Medulla oblongata (tissue), 1 donor: ENCODE data around the gene CD53.
"Not testable (repeated sequence)": the region's sequence is repeated elsewhere in the genome, so short reads cannot be mapped to it uniquely, and the experiment has no call there.

Experiments used
- DNase-seq: peaks from one replicate; pipeline ENCODE4 v3.0.0-alpha.2; 2015; ENCODE audit errors: extremely low spot score

Gene CD53, protein sequence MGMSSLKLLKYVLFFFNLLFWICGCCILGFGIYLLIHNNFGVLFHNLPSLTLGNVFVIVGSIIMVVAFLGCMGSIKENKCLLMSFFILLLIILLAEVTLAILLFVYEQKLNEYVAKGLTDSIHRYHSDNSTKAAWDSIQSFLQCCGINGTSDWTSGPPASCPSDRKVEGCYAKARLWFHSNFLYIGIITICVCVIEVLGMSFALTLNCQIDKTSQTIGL

DNA sequence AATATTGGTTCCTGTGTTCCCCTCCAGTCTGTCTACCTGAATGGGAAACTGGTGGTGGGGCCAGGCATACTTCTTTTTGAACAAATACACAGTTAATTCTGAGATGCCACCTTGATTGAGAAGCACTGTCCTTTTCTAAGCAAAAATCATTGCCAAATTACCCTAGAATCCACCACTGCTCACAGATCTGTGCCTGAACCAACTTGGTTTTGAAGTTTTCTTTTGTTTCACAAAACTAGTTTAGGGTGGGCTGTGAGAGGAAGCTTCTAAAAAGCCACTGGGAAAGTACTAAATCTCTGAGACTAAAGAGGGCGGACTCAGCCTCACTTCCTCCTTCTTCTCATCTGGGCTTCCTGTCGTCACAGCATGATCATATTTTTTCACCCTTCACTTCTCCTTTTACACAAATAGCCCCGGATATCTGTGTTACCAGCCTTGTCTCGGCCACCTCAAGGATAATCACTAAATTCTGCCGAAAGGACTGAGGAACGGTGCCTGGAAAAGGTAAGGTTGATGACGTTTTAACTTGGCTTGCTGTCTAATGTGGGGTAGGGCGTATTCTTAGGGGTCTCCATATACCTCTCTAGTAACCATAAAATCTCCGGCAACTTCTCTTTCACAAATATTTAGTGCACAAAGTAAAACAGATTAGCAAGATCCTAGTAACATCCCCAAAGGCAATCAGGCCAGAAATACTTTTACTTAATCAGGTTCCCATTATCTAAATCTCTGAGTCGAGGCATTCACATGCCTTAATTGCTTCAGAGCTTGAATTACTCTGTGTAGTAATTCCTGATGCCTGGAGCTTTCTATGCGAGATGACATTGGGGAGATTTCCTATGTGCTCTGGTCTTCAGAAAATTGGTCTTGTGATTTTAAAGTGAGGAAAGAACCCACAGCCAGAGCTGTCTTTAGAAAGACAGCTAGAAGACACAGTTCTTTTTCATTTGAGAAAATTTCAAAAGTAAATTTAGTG is at the start of gene CD53:
Gene CD53, plus strand, starts transcription at position 404 of the 976 bp plus-strand sequence. CDS start 18,261 bp downstream, outside the sequence.
- peak; percentile 86 for DNase-seq

DNA sequence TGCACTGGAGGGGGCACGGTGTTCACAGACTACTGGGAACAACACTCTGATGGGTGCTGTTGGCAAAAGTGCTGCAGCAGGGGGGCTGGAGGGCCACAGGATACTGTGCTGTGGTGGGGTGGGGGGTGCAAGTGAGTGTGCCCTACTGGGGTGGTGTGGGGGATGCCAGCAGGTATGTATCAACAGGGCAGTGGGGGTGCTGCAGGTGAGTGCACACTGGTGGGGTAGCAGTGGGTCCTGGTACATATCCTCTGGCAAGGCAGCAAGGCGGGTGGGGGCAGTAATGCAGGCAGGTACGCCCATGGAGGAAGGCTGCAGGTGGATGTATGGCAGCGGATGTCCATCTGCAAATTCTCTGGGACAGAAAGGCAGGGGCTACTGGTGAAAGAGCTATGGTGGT is 48.8 kb upstream of the CD53 start:
- DNase-seq, result no peak

DNA sequence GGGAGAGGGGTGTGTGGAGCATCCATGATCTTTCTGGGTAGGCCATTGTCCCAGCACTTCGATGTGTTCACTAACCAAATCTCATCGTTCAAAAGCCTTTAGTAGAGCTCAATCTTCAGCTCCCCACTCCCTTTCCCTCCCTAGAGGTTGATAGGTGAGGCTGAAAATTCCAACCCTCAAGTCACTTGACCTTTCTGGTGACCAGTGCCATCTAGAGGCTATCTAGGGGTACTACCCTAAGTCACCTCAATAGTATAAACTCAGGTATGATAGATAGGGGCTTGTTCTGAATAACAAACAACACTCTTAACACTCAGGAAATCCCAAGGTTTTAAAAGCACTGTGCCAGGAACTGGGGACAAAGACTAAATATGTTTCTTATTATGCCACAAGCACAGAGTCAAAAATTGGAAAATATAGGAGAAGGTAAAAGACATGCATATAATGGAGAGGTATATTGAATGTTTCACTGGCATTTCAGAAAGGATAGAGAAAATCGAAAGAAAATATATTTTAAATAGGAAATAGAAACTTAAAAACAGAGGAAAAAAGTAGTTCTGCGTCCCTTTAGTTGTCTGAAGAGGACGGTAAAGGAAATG is 42.9 kb upstream of the CD53 start:
- peak; percentile 2 for DNase-seq

DNA sequence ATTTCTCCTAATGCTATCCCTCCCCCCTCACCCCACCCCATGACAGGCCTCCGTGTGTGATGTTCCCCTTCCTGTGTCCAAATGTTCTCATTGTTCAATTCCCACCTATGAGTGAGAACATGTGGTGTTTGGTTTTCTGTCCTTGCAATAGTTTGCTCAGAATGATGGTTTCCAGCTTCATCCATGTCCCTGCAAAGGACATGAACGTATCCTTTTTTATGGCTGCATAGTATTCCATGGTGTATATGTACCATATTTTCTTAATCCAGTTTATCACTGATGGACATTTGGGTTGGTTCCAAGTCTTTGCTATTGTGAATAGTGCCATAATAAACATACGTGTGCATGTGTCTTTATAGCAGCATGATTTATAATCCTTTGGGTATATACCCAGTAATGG is 39.2 kb upstream of the CD53 start:
- DNase-seq, result not testable (repeated sequence)

DNA sequence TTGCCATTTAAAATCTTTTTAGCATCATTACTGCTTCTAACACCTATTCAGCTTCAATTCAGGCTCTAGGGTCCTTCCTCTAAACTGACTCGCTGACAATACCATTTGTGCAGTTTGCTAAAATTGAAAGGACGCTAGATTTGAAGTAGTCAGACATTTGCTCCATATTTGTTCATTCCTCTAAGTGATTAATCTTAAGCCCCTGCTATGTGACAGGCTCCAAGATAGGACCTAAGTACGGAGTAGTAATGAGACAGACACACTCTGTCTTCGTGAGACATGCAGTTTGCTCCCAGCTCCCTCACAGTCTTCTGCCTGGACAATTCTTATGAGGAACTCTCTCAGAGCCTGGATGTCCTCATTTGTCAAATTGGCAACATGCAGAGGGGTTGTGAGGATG is 26.1 kb upstream of the CD53 start:
- no peak for DNase-seq

DNA sequence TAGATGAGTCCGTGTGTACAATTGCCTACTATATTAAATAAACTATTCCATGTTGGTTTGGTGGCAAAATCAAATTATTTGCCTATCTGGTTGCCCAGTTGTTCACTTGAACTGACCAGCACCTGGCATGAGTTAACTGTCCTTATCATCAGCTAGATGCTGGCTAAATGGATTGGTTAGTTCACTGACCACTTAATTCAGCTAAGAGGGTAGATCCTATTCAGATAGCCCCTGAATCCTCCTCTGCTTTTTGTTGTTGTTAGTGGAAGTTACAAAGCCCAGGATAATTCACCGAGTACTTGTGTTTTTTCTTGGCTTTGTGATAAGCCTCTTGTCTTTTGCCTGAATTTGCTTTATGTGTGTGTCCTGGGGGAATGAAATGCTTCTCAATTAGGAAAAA is 22.8 kb upstream of the CD53 start:
- no peak for DNase-seq

DNA sequence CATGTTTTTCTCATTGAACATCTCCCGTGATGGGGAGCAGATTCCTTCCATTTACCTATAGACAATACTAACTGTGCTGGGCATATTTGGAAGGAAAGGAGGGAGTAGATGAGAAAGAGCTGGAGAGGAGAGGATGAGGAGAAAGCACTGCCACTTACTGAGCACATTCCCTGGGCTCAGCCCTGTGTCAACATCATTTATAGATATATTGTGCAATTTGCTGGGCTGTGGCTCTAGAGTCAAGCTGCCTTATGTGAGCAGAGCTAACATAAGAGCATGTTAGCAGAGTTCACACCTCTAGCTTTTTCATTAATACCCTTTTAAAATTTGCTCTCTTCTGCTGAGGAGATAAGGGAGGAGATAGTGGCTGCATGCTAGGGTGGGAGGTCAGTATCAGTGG is 22.3 kb upstream of the CD53 start:
- DNase-seq, result no peak

DNA sequence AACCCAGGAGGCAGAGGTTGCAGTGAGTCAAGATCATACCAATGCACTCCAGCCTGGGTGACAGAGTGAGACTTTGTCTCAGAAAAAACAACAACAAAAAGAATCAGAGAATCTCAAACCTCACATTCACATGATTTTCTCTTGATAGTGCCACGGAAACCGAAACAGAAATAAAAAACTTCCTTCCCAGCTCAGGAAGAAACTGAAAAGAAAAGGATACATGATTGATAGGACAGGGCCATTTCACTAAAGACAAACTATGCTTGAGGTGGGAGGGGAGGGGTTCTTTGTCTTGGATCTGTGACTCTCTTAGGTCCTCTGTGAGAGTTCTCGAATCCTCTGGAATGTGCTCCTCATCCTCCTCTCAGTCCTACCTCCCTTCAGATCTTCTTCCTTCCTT is 19.8 kb upstream of the CD53 start:
- DNase-seq, result no peak

DNA sequence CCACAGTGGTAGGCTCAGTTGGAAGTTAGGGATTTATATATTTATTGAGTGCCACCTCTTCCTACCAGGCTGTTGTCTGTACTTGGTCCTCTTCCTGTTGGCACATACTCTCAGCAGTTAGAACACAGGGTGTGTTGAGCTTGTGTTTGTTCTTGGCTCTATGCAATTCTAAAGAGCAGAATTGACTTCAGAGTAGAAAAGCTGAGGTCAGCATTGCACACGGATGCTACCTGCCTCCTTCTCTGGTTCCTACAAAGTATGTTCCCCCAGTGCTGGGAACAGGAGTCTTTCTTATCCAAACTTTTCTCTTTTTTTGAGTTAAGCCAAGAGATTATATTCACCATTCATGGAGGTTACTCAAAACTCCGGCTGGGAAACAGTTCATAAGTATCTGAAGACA is 16.5 kb upstream of the CD53 start:
- no peak for DNase-seq

DNA sequence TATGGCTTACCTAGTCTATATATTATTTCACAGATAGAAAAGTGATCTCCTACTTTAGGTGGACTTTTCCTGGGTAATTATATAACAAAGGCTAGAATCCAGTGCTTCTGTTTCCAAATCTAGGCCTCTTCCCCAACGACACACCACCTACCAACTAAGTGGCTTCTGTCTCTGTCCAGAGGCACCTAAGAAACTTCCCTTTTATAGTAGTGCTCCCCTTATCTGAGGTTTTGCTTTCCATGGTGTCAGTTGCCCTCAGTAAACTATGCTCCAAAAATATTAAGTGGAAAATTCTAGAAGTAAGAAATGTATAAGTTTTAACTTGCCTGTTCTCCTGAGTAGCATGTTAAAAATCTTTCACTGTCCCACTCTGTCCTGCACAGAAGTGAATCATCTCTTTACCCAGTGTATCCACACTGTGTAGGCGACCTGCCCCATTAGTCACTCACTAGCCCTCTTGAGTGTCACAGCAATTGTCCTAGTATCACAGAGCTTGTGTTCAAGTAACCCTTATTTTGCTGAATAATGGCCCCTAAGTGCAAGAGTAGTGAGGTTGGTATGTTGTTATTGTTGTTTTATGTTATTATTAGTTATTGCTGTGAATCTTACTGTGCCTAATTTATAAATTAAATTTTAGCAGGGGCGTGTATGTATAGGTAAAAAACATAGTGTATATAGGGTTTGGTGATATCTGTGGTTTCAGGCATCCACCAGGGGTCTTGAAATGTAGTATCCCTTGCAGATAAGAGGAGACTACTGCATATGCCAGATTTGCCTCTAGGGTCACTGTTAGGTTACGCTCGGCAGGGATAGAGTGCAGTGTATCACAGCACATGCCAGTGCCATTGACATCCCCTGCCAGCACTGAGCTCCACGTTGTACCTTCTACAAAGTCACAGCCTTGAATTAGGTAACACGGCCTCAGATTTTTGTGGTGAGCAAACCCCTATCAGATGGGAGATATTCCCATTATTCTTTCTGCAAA is 14.7 kb upstream of the CD53 start:
- no peak for DNase-seq

DNA sequence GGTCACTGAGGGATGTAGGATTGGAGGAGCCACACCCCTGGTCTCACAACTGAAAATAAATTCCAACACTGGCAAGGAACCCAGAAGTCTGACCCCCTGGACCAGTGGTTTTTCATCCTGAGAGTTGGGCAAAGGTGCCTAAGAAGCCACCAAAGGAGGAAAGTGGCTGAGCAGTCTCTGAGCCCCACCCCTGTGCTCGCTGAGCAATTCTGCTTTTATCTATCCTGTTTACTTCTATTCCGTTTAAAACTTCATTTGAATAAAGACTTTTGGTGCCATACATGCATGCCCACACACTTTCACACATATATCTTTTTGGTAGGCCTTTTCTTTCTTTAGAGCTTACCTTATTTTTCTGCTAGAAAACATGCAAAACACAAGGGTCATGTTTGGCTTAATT is 13.9 kb upstream of the CD53 start:
- no peak for DNase-seq

DNA sequence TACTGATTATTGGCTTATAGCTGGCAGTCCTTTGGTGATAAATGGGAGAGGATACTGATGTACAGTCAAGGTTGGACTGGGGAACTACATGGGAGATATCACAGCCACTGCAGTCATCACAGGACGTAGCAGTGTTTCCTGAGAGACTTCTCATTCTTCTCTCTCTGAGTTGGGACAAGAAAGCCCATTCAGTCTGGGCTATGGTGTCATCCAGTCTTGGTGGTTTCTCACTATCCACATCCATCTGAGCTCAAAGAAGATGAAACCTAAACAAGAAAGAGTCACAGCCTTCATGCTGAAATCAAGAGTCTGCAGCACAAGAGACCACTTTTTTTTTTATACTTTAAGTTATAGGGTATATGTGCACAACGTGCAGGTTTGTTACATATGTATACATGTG is 12.8 kb upstream of the CD53 start:
- DNase-seq, result no peak

DNA sequence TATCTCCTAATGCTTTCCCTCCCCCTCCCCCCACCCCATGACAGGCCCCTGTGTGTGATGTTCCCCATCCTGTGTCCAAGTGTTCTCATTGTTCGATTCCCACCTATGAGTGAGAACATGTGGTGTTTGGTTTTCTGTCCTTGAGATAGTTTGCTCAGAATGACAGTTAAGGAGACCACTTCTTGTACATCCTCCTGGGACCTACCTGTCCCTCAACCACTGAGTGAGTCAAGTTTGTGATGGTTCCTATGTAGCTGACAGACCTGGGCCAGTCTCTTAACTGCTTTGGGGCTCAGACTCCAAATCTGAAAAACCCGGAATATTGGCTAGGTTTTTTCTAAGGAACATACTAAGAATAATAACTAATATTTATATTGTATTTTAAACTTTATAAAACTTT is 12.3 kb upstream of the CD53 start:
- not testable (repeated sequence) for DNase-seq

DNA sequence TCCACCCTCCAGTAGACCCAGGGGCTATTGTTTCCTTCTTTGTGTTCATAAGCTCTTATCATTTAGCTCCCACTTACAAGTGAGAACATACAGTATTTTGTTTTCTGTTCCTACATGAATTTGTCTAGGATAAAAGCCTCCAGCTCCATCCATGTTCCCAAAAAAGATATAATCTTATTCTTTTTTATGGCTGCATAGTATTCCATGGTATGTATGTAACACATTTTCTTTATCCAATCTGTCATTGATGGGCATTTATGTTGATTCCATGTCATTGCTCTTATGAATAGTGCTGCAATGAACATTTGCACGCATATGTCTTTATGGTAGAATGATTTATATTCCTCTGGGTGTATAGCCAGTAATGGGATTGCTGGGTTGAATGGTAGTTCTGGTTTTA is 11.0 kb upstream of the CD53 start:
- DNase-seq, result not testable (repeated sequence)

DNA sequence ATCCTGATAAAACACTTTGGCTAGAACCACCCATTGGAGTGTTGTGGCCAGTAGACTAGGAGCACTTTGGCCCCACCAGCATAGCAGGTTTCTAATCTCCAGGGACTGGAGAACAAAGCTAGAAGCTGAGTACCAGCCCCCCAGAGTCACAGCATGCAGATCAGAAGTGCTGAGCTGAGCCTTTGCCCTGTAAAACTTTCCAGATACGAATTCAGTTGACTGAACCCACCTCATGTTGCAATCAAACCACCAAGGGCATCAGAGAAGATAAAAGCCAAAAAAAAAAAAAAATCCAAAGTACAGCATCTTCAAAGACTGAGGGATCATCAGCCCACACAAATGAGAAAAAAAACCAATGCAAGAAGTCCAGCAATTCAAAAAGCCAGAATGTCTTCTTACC is 8.7 kb upstream of the CD53 start:
- DNase-seq, result no peak

DNA sequence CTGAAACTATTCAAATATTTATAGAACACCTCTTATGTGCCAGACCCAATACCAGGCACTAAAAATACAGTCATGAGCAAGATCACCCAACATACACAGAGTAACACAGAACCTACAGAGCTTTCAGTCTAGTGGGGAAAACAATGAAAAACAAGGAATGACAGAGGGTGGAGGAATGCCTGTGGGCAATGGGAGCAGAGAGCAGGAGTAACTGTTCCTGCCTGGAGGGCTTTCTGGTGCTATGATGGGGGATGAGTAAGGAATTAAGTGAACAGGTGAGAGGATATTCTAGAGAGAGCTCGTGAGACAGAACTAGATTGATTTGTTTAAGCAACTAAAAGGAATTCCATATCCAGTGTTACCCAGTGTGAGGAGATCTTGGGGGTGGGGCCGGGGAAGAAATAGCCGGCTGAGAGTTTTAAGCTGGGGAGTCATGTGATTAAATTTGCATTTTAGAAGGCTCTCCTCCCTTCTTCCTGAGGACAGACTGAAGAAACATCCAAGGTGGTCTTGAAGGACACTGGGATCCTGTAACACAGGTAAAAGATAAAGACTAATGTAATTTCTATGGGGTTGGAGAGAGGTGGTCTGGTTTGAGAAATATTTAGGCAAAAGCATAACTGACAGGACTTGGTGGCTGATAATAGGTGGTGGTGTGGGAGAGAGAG is 2.1 kb upstream of the CD53 start:
- no peak for DNase-seq

DNA sequence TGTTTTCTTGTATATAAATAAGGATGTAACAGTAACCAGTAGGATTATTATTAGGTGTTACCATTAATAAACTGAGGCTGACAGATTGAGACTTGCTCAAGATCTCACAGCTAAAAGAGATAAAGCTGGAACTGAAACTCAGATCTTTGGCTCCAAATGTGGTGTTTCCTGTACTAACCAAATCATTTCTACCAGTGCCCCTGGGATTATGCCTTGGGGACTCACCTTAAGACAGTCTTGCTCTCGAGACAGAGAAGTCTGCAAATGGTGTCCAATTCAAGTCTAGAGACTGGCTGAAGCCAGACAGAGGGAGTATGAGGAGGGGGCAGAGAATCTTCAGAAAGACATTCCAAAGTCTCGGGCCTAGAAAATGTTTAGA is 593 bp upstream of the CD53 start:
- peak; percentile 35 for DNase-seq

DNA sequence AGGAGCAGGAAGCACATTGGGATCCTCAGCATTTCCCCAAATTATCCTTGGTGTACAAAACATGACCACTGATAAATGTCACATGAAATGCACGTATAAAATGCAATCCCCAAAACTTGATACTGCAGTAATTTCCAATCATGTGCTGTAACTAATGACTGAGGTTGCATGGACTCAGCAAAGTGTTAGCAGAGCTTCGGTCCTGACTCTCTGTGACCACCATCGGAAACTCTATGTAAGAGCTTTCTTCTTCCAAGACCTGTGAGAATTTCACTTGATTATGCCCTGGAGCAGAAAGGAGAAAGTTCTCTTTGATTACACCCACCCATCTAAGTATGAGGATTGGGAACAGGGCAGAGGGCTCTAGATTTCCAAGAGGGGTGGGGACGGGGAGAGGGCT is 908 bp downstream of the CD53 start:
- no peak for DNase-seq

DNA sequence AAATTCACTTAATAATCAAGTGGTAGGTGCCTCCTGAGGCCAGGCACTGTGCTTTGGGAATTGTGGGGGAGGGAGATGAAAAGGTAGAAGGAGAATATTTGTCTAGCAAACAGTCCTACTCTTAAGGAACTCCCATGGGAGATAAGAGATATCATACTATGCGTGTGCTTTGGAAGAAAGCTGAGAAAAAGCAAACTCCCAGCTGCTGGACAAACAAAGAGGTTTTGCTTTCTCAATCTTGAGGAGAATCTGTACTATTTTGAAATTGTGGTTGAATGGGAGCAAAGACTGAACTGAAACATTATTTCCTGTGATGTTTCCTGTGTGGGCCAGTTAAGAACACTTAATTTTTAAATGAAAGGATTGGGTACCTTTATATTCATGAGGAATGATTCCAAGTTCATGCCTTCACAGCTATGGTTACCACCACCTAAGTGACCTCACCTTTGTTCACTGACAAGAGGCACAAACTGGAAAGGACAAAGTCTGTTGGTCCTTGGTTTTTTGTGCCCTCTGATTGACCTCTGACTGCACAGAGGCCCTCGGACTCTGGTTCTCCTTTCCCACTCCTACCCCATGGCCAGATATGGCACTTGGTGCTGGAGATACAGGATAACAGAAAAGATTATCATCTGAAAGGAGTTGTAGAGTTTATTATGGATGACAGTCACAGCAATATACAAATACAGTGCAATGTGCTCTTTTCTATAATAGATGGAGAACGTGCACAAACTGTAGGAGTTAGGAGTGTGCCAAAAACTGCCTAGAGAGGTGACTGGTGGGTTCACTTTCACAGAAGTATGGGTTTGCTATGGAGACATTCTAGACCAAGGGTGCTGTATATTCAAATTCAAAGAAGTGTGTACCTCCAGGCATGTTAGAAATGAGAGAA is 1.6 kb downstream of the CD53 start:
- DNase-seq, result peak; percentile 7

DNA sequence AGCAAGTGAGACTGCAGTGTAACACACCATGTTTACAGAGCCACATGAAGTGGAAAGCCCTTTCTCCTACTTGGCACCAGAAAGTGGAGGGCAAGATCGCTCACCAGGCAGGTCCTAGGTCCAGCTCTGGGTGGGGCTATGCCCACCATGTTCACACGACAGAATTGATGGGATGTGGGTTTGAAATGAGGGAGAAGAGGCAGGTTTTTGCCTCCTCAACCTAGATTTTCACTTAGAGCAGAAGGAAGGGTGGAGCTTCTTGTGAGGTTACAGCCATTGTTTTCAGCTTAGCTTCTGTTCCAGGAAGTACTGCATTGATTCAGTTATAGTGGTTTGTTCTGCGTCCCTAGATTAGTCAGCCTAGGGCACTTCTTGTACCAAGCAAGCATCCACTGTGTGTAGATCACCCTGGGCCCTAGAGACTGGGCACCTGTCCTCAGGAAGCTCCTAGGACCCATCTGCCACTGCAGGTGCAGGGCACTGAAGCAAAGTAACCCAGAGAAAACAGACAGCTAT is 2.3 kb downstream of the CD53 start:
- DNase-seq, result peak; percentile 36
